ENCODE measurements around the gene ADI1.
"Not testable (repeated sequence)": the region's sequence is repeated elsewhere in the genome, so short reads cannot be mapped to it uniquely, and the experiment has no call there.

ADI1 gene

DNA sequence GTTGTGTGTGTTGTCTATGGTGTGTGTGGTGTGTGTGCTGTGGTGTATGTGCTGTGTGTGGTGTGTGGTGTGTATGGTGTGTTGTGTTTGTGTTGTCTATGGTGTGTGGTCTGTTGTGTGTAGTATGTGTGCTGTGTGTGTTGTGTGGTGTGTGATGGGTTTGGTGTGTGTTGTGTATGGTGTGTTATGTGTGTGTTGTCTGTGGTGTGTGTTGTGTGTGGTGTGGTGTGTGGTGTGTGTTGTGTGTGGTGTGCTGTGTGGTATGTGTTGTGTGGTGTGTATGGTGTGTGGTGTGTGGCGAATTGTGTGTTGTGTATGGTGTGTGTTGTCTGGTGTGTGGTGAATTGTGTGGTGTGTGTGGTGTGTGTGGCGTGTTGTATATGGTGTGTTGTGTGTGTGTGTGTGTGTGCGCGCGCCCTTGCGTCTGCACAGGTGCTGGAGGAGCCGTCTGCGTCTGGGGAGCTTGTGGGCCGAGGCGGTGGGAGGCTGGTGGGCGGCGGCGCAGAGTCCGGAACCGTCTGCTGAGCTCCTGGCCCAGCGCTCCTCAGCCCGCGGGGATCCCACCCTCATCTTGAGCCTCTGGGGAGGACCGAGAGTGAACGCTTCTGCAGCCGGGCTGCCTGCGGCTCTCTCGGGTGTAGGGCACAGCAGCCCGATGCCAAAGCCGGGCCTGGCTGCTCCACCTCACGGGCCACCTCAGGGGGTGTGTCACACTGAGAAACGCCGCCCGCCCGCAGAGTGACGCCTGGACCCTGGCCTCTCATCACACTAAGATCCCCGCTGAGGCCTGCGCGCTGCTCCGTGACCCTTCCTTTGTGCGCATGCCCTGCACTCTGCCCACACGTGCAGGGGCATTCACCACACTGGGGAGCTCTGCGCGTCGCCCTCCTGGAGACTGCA lies 8.8 kb upstream of the ADI1 start:
- no peak for DNase-seq

GRCh38 chr2:3526871-3527270 lies 7.5 kb upstream of the ADI1 start:
- no peak for DNase-seq

DNA sequence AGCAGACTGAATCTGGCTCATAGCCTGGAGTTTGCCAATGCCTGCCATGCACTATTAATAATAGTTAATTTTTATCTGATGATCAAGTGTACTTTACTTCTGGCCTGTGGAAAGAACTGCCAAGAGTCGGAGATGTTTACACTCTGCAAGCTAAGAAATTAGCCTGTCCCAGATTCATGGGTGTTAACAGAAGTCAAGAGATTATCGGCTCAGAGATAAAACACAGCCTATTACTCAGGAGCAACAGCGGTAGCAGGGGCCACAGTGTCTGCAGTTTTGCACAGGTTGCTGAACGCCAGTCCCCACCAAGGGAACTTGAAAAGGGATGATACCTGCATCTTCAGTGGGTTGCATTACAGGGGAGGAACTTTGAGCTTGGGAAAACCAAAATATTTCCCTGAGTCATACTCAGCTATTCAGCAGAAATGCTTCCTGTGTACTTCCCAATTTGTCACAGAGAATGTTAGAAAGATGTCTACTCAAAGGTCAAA lies 4.3 kb upstream of the ADI1 start:
- peak; percentile 18 for DNase-seq

DNA sequence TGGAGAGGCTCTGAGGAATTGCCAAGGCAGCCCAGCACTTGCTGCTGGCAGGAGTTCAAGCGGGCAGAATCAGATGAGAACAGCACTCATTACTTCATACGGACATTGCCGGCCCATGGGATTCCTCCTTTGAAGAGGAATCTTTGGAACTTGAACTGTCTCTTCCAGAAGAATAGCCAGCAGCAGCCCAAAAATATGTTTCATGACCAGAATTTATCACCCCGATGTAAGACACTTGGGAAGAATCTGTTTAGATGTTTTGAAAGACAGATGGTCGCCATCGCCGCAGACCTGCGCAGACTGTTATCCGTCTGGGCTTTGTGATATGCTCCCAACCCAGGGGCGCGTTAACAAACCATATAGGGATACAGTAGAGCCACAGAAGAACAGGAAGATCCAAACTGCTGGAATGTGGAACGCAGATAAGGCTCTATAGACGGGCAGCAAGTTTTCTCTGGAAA lies 3.7 kb upstream of the ADI1 start:
- DNase-seq: no peak

- DNase-seq: no peak
Measured at GRCh38 chr2:3520591-3520990, 1.3 kb upstream of the ADI1 start.

- DNase-seq: peak; percentile 98
Measured at GRCh38 chr2:3518496-3519254, 656 bp downstream of the ADI1 start.

DNA sequence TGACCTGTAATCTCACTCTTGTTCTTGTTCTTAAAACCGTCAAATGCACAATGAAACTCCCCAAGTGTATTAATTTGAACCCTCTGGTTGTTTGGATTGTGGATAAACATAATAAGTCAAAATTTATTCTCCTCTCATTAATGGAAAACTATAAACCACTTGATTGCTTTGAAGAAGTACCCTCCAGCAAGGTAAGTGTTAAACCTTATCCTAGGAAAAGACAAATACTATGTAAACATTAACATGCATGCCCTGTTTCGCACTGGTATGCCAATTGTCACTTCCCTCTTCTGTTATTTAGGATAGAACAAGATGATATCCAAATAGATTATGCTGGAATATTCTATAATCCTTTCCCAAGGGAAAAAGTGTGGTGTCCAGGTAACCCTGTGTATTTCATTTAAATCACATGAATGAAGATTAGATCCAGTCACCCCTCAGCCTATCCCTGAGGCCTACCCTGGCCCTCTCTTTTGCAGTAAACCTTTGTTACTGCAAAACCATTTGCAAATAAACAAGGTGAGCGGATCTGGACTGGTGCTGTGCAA lies 1.3 kb downstream of the ADI1 start:
- peak; percentile 34 for DNase-seq

GRCh38 chr2:3516831-3517230 lies 2.5 kb downstream of the ADI1 start:
- DNase-seq: no peak

DNA sequence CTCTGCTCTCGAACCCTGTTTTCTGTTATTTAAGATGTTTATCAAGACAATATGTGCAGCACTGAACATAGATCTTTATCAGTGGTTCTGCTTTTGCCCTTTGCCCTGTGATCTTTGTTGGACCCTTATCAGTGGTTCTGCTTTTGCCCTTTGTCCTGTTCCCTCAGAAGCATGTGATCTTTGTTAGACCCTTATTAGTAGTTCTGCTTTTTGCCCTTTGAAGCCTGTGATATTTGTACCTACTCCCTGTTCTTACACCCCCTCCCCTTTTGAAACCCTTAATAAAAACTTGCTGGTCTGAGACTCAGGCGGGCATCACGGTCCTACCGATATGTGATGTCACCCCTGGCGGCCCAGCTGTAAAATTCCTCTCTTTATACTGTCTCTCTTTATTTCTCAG lies 3.9 kb downstream of the ADI1 start:
- not testable (repeated sequence) for DNase-seq

DNA sequence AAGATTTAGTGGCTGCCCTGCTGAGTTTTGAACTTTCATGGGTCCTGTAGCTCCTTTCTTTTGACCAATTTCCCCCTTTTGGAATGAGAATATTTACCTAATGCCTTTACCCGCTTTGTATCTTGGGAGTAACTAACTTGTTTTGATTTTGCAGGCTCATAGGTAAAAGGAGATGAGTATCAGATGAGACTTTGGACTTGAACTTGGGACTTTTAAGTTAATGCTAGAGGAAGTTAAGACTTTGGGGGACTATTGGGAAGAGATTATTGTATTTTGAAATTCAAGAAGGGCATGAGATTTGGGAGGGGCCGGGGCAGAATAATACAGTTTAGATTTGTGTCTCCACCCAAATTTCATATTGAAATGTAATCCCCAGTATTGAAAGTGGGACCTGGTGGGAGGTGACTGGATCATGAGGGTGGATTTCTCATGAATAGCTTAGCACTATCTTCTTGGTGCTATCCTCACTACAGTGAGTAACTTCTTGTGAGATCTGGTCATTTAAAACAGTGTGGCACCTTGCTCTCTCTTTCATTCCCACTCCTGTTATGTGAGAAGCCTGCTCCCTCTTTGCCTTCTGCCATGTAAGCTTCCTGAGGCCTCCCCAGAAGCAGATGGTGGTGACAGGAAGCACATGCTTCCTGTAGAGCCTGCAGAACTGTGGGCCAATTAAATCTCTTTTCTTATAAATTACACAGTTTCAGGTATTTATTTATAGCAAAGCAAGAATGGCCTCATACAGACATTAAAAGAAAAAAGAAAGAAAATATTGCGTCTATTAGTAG lies 6.1 kb downstream of the ADI1 start:
- no peak for DNase-seq

- no peak for DNase-seq
Measured at GRCh38 chr2:3512086-3512485, 7.2 kb downstream of the ADI1 start.

DNA sequence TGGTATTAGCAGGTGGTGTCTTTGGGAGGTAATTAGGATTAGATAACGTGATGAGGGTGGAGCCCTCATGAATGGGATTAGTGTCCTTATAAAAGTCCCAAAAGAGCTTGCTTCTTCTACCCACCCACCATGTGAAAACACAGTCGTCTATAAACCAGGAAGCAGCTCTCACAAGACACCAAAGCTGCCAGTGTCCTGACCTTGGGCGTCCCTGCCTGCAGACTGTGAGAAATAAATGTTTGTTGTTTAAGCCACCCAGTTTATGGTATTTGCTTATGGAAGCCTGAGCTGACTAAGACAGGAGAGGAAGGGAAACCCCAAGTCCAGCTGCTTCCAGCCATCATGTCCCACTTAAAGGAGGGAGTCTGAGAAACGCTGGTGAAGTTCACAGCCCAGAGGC lies 13.6 kb downstream of the ADI1 start:
- DNase-seq: no peak

DNA sequence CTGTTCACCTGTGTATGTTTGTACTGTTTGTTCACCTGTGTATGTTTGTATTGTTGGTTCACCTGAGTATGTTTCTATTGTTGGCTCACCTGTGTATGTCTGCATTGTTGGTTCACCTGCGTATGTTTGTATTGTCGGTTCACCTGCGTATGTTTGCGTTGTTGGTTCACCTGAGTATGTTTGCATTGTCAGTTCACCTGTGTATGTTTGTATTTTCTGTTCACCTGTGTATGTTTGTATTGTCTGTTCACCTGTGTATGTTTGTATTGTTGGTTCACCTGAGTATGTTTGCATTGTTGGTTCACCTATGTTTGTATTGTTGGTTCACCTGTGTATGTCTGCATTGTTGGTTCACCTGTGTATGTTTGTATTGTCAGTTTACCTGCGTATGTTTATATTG lies 14.6 kb downstream of the ADI1 start:
- no peak for DNase-seq

- DNase-seq: no peak
Measured at GRCh38 chr2:3503483-3503882, 15.8 kb downstream of the ADI1 start.

DNA sequence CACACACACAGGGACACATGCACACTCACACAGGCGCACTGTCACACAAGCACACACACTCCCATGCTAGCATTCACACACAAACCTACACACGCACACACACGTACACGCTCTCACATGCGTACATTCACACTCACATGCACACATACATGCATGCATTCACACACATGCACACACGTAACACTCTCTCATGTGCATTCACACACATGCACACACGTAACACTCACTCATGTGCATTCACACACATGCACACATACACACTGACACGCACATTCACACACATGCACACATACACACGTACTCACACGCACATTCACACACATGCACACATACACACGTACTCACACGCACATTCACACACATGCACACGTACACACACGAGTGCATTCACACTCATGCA lies 16.3 kb downstream of the ADI1 start:
- DNase-seq: no peak

- no peak for DNase-seq
Measured at GRCh38 chr2:3500326-3500899, 18.9 kb downstream of the ADI1 start.

GRCh38 chr2:3498783-3499394 lies 20.4 kb downstream of the ADI1 start:
- no peak for DNase-seq

DNA sequence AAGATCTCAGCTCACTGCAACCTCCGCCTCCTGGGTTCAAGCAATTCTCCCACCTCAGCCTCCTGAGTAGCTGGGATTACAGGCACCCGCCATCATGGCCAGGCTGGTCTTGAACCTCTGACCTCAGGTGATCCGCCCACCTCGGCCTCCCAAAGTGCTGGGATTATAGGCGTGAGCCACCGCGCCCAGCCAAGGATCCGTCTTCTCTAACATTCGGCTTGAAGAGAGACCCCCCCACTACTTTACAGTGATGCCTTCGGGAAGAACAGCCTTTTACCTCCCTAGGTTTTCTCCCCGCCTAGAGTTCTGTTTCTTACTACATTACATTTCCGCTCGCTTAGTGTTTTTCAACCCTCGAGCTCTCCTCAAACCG lies 22.6 kb downstream of the ADI1 start:
- not testable (repeated sequence) for DNase-seq

DNA sequence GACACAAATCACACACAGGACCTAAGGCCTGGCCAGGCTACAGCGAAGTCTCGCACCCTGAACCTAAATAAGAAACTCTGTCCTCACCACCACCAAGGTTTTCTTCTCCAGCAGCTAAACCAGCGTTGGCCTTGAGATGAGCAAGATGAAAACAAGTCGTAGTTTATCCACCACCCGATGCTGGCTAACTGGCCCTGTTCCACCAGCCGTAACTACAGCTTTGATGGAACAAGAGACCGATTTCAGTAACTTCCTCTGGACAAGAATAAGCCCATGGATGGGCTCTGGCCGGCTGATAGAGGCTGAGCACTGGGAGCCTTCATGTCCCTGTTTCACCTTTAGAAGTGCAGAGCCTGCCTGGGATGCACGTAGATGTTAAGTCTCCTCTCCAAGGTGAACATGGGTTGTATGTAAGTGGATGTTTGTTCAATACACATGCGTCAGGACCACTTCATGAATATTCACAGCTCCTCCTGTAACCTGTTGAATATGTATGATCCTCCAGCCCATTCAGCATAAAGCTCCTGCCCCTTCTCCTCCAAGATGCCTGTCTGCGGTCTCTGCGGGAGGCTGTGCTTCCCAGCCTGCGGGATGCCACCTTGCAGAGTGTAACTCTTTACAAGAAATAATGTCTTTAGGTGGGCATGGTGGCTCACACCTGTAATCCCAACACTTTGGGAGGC lies 24.2 kb downstream of the ADI1 start:
- DNase-seq: no peak

- DNase-seq: no peak
Measured at GRCh38 chr2:3493615-3494007, 25.7 kb downstream of the ADI1 start.

DNA sequence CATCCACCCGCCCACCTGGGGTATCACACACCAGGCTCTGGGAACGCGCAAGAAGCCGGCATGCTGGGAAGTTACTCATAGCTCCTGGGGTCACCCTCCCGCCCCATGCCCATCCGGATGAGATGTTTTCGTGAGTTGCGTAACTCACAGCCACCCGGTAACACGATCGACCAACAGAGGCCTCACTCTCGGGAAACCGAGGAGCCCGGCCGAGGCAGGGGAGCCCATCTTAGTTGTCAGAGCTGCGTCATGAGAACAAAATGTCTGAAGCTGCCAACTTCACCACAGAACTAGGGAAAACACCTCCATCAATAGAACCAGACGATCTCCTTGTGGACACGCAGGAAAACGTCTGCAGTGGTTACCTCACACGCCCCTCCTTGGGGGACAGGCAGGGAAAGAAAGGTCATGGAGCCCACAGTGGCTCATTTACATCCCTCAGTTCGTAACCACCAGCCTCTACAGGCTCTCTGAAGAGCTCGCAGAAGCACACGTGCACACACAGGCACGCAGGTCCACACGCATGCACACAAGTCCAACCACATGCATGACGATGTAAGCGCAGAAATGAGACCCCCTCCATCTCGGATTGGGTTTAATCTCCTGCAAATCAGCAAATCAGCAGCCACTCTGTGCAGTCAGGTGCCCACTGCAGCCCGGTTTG lies 26.2 kb downstream of the ADI1 start:
- DNase-seq: no peak
